HepG2 (cell line): ENCODE results near the gene THSD4. TPM values are rescaled to one million over a fixed set of nuclear protein-coding genes. Genes with fewer than 3 reads are reported as not detected.
A peak's percentile ranks its signal among the peaks of the same experiment; 100 is the strongest.

Experiments
- ATAC-seq: fragments of 200-7000 bp; cut with Tn5 transposase; 3 replicates; pipeline ENCODE4 v1.9.1; 2020; ENCODE audit warnings: mild to moderate bottlenecking, moderate library complexity
- BruUV-seq: library from RNA; stranded (reverse); fragments of 400-500 nt; replicated peaks from 2 replicates; lab custom pipeline; 2021; lab: Mats Ljungman, UMichigan
- CTCF ChIA-PET: fragments of 300-600 bp; formaldehyde crosslinking; extraction: SDS; loops from one replicate; lab custom pipeline; 2021; ENCODE audit warnings: low total read pairs, inconsistent platforms, low intra/inter-chr PET ratio; lab: Yijun Ruan, JAX
- POLR2A ChIA-PET: fragments of 350-600 bp; sonication (Branson Sonifier 250); formaldehyde crosslinking; loops from one replicate; lab custom pipeline; 2020; ENCODE audit warnings: antibody characterized with exemption, inconsistent platforms; lab: Yijun Ruan, JAX
- DNase-seq: peaks from one replicate; pipeline ENCODE4 v3.0.0-alpha.2; 2015; ENCODE audit warnings: low spot score
- FAIRE-seq: peaks from 3 replicates; lab custom pipeline; 2011; peaks lifted over from hg19 to GRCh38; lab: Jason Lieb, UNC
- H2AFZ ChIP-seq: one replicate; pipeline ENCODE4 v1.6.1; 2011; ENCODE audit warnings: low read length, inconsistent platforms
- H3K27ac ChIP-seq: fragments of 300-600 bp; 3 replicates; pipeline ENCODE4 v1.8.0; 2011; ENCODE audit warnings: mixed run types, mild to moderate bottlenecking, mixed read lengths, low read length, inconsistent platforms; ENCODE audit not compliant: insufficient read depth; ENCODE audit errors: extremely low read length
- H3K27me3 ChIP-seq, 2 experiments: fragments of 200-600 bp in 1 of 2; 2 replicates in 1 of 2; 3 replicates in 1 of 2; pipeline versions ENCODE4 v1.6.0 to v1.8.0; 2011; ENCODE audit warnings: low read length in 2 of 2, mild to moderate bottlenecking in 2 of 2, moderate library complexity in 2 of 2, inconsistent platforms in 1 of 2; ENCODE audit not compliant: insufficient read depth in 2 of 2, control insufficient read depth in 1 of 2
- H3K36me3 ChIP-seq, 2 experiments: fragments of 200-600 bp in 1 of 2; replicated peaks in 1 of 2; 2 replicates in 1 of 2; 3 replicates in 1 of 2; pipeline versions ENCODE4 v1.5.1 to v1.8.0; 2011; ENCODE audit warnings: low read length in 2 of 2, inconsistent platforms in 1 of 2; ENCODE audit not compliant: insufficient read depth in 2 of 2, control insufficient read depth in 1 of 2
- H3K4me1 ChIP-seq: 2 replicates; pipeline ENCODE4 v1.5.1; 2012; ENCODE audit warnings: low read length, inconsistent platforms; ENCODE audit not compliant: insufficient read depth
- H3K4me2 ChIP-seq: 2 replicates; pipeline ENCODE4 v1.6.0; 2011; ENCODE audit warnings: low read depth, low read length, inconsistent platforms
- H3K4me3 ChIP-seq, 3 experiments: fragments of 200-600 bp in 1 of 3; sonication (generic), shearing (Covaris generic) in 1 of 3; replicated peaks in 1 of 3; 2 replicates each; pipeline ENCODE4 v1.5.1; 2011 to 2016; ENCODE audit warnings: low read length in 3 of 3, inconsistent platforms in 2 of 3, low read depth in 2 of 3, mild to moderate bottlenecking in 2 of 3, control low read depth in 1 of 3, mixed read lengths in 1 of 3; ENCODE audit not compliant: insufficient read depth in 1 of 3
- H3K79me2 ChIP-seq: one replicate; pipeline ENCODE4 v1.6.1; 2011; ENCODE audit warnings: low read length, inconsistent platforms; ENCODE audit not compliant: insufficient read depth
- H3K9ac ChIP-seq: 2 replicates; pipeline ENCODE4 v1.6.0; 2011; ENCODE audit warnings: mild to moderate bottlenecking, low read depth, low read length, inconsistent platforms; ENCODE audit not compliant: insufficient read depth
- H3K9me3 ChIP-seq: 2 replicates; pipeline ENCODE4 v1.5.1; 2012; ENCODE audit warnings: mild to moderate bottlenecking, low read length
- H4K20me1 ChIP-seq: 2 replicates; pipeline ENCODE4 v1.6.0; 2011; ENCODE audit warnings: inconsistent platforms, mild to moderate bottlenecking, low read length, moderate library complexity; ENCODE audit not compliant: insufficient read depth
- CCAR2 ChIP-seq: fragments of 200-400 bp; formaldehyde crosslinking; optimal IDR thresholded peaks from 2 replicates; pipeline ENCODE3; 2018; ENCODE audit warnings: low read depth, mild to moderate bottlenecking, low read length, moderate library complexity
- ERF ChIP-seq: IDR thresholded peaks from 2 replicates; pipeline ENCODE4 v1.6.1; 2018; ENCODE audit warnings: missing biosample characterization, missing genetic modification reagents
- GTF2F1 ChIP-seq: fragments of 150-350 bp; IDR thresholded peaks from 2 replicates; pipeline ENCODE4 v1.6.1; 2014; ENCODE audit warnings: low read length
- MAFF ChIP-seq: IDR thresholded peaks from 2 replicates; pipeline ENCODE4 v1.6.1; 2011; ENCODE audit warnings: low read depth, low read length, improper control_type of control experiment
- MAFK ChIP-seq, 2 experiments: IDR thresholded peaks in 1 of 2; conservative IDR thresholded peaks in 1 of 2; 2 replicates each; pipeline ENCODE4 v1.6.1; 2011; ENCODE audit warnings: improper control_type of control experiment in 2 of 2, low read length in 2 of 2
- ZKSCAN1 ChIP-seq: fragments of 150-350 bp; IDR thresholded peaks from 2 replicates; pipeline ENCODE4 v1.6.1; 2014; ENCODE audit warnings: low read length
- ZNF317 ChIP-seq: sonication (generic); formaldehyde crosslinking; IDR thresholded peaks from 2 replicates; pipeline ENCODE4 v1.5.0; 2020; ENCODE audit warnings: mild to moderate bottlenecking, missing genetic modification reagents
- ZNF343 ChIP-seq: sonication (generic); formaldehyde crosslinking; IDR thresholded peaks from 2 replicates; pipeline ENCODE4 v1.4.0; 2020; ENCODE audit warnings: mild to moderate bottlenecking, missing genetic modification reagents
- WGBS: methylation state at CpG from one replicate; pipeline ENCODE4 v1.1.6; 2017; ENCODE audit warnings: low lambda C conversion rate; 5-methylcytosine and 5-hydroxymethylcytosine counted together
- in situ Hi-C: cut with HindIII; loops from 2 replicates; pipeline ENCODE4 v1.10.0; 2017; ENCODE audit warnings: low pct_unique_long_range_greater_than_20kb; ENCODE audit not compliant: extremely low pct_ligation_motif_present
- intact Hi-C: fragments of 100-400 bp; cut with micrococcal nuclease; formaldehyde crosslinking; loops from one replicate; pipeline ENCODE4 v1.10.0; 2022; ENCODE audit not compliant: unreplicated experiment
- polyA plus RNA-seq, 8 experiments: library from polyadenylated mRNA; depleted of rRNA in 3 of 8; stranded (reverse) in 7 of 8; unstranded in 1 of 8; fragments of >200 nt; fragmentation: Illumina TruSeq in 4 of 8; extraction: Trizol in 4 of 8; gene quantifications; 2 replicates each; pipeline versions ENCODE4 v1.2.1 to v1.2.3, GENCODE V29; 2011 to 2016; ENCODE audit warnings: low read depth in 4 of 8, missing spikeins in 1 of 8, mixed read lengths in 1 of 8; ENCODE audit not compliant: insufficient read depth in 1 of 8
- total RNA-seq, 5 experiments: library from RNA; depleted of rRNA; stranded (reverse); fragments of >200 nt; fragmentation: Illumina TruSeq; extraction: Trizol; gene quantifications; 2 replicates each; pipeline ENCODE4 v1.2.3, GENCODE V29; 2016; ENCODE audit warnings: low read depth in 1 of 5

The THSD4 gene
- total and polyA plus RNA-seq, 2 of the 13 experiments (the other 11 are each of a cell fraction or from before 2014, with no cell fraction given), result 0.07 to 0.21 TPM

- in situ Hi-C loops, result no loop called here
- H3K9me3 ChIP-seq, result no peaks in the 10 kb centered on the region
- H3K9ac ChIP-seq, result no peak overlapping the region
- H3K79me2 ChIP-seq, result no peaks in the 10 kb centered on the region
- 0 out of 5 replicates have a peak, but pooled peaks cover 1 to 4% of the 10 kb centered on the region in 2 experiments for H3K27me3 ChIP-seq
- no TSS peak for BruUV-seq
- intact Hi-C loops, result no loop called here
- no peak overlapping the region for H3K27ac ChIP-seq
- H3K4me3 ChIP-seq, result no peak overlapping the region
- H3K36me3 ChIP-seq, result no peaks in the 10 kb centered on the region
- no peak for ATAC-seq
- TF ChIP-seq ZNF343 (CRISPR knock-in tag) (no peak), GTF2F1 (no peak), ERF (no peak)
- TF ChIP-seq, all 625 proteins: peak for 0
- FAIRE-seq (no peak), DNase-seq (no peak)
- Histone ChIP-seq H4K20me1 (no peaks in the 10 kb centered on the region), H2AFZ (no peak overlapping the region), H3K4me1 (no peaks in the 10 kb centered on the region), H3K4me2 (no peak overlapping the region)
- CTCF ChIA-PET, result no interaction called here
- POLR2A ChIA-PET, result no interaction called here
These were observed 660.6 kb downstream of the THSD4 start for GRCh38 chr15:71775856-71776255.

- H3K9me3 ChIP-seq, result no peaks in the 10 kb centered on the region
- TF ChIP-seq CCAR2, result no peak
- TF ChIP-seq MAFK (conservative IDR thresholded peaks at IDR 0.05 in 1 of 2, IDR thresholded peaks at IDR 0.05 in 1 of 2; ENCODE audit: low read length in 2 of 2), result peak in 1 of 2 experiments; percentile 53; a peak in 2 of 4 replicates
- TF ChIP-seq ZKSCAN1, result no peak
- no peak for TF ChIP-seq ZNF317 (CRISPR knock-in tag)
- 0 out of 2 replicates have a peak, but pooled peaks have one; percentile 25 for TF ChIP-seq MAFF
- no peak overlapping the region for H3K4me3 ChIP-seq
- H2AFZ ChIP-seq, result no peak overlapping the region
- intact Hi-C loops, result no loop called here
- H3K36me3 ChIP-seq, result no peaks in the 10 kb centered on the region
- 2% methylated on average over 3 of the region's 3 CpGs for WGBS
- BruUV-seq, result no TSS peak
- H3K4me1 ChIP-seq, result no peaks in the 10 kb centered on the region
- peaks cover 1 to 8% of the 10 kb centered on the region in 2 experiments; a peak in 1 of 5 replicates for H3K27me3 ChIP-seq
- no peaks in the 10 kb centered on the region for H4K20me1 ChIP-seq
- no peaks in the 10 kb centered on the region for H3K79me2 ChIP-seq
- no peak for ATAC-seq
- no peak for FAIRE-seq
- H3K4me2 ChIP-seq, result no peak overlapping the region
- H3K9ac ChIP-seq, result no peak overlapping the region
- POLR2A ChIA-PET, result no interaction called here
- CTCF ChIA-PET, result no interaction called here
- H3K27ac ChIP-seq, result no peak overlapping the region
- in situ Hi-C loops, result no loop called here
- DNase-seq, result no peak
These were observed 661.0 kb downstream of the THSD4 start for GRCh38 chr15:71776304-71776703.
